ENCODE data around the gene SDHAF1. TPM values are rescaled to one million over a fixed set of nuclear protein-coding genes. Genes with fewer than 3 reads are reported as not detected.

The SDHAF1 gene
- total RNA-seq, 1 experiment from 2014 or later = 16.9 TPM

DNA sequence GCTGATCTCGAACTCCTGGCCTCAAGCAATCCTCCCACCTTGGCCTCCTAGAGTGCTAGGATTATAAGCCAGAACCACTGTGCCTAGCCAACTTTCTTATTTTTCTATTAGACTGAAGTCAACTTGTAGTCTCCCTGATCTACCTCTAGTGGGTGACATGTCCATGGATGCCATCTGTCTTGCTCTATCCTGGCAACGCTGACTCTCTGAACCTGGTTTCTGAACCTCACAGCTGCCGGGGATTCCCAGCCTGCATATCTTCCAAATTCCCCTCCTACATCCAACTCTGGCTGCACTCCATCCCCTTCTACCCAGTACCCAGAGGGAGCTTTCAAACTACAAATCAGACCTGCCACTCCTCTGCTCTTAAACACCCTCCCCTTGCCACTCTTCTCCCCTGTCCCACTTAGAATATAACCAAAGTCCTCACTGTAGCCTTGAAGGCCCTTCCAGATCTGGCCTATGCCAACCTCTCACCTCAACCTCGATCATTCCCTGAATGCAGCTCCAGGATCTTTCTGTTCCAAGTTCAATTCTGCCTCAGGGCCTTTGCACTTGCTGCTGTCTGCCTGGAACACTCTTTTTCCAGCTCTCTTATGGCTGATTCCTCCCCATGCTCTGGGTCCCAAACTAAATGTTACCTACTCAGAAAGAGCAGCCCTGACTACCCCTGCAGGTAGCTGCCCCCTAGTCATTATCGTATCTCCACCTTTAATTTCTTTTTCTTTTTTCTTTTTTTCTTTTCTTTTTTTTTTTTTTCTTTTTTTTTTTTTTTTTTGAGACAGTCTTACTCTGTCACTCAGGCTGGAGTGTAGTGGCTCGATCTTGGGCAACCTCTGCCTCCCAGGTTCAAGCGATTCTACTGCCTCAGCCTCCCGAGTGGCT lies 35.5 kb downstream of the SDHAF1 start:
- no peaks in the 10 kb centered on the region for H4K20me1 ChIP-seq (ENCODE audit: insufficient read depth)
- no peaks in the 10 kb centered on the region for H3K36me3 ChIP-seq (ENCODE audit: low read depth)
- POLR2A ChIA-PET (ENCODE audit: unreplicated experiment) = interaction anchor here (0.6 kb wide), 1 partner anchor 581 kb away, joined by 3 read pairs; no protein-coding TSS in a partner anchor
- intact Hi-C loops (cut with micrococcal nuclease; ENCODE audit: unreplicated experiment) = no loop called here
- CTCF ChIA-PET = interaction anchor here (0.7 kb wide), 1 partner anchor 164 kb away, joined by 7 read pairs; no protein-coding TSS in a partner anchor
- H3K9me3 ChIP-seq (ENCODE audit: insufficient read depth, low read depth) = no peaks in the 10 kb centered on the region
- H3K4me2 ChIP-seq = no peak overlapping the region
- no peaks in the 10 kb centered on the region for H3F3A ChIP-seq (ENCODE audit: insufficient read depth, low read depth)
- H3K4me1 ChIP-seq (replicated peaks; ENCODE audit: insufficient read depth) = no peaks in the 10 kb centered on the region
- no peak overlapping the region for H3K4me3 ChIP-seq
- H3K27ac ChIP-seq = no peak overlapping the region
- no TSS peak for BruUV-seq (replicated peaks)
- no peaks in the 10 kb centered on the region for H3K27me3 ChIP-seq (ENCODE audit: insufficient read depth, low read depth)
- TF ChIP-seq, protein P1, sequence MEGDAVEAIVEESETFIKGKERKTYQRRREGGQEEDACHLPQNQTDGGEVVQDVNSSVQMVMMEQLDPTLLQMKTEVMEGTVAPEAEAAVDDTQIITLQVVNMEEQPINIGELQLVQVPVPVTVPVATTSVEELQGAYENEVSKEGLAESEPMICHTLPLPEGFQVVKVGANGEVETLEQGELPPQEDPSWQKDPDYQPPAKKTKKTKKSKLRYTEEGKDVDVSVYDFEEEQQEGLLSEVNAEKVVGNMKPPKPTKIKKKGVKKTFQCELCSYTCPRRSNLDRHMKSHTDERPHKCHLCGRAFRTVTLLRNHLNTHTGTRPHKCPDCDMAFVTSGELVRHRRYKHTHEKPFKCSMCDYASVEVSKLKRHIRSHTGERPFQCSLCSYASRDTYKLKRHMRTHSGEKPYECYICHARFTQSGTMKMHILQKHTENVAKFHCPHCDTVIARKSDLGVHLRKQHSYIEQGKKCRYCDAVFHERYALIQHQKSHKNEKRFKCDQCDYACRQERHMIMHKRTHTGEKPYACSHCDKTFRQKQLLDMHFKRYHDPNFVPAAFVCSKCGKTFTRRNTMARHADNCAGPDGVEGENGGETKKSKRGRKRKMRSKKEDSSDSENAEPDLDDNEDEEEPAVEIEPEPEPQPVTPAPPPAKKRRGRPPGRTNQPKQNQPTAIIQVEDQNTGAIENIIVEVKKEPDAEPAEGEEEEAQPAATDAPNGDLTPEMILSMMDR (conservative IDR thresholded peaks at IDR 0.05) = no peak
- TF ChIP-seq EZH2 (IDR thresholded peaks at IDR 0.05; ENCODE audit: low read depth) = no peak
- H3K9me2 ChIP-seq (ENCODE audit: insufficient read depth) = no peaks in the 10 kb centered on the region
- no peak overlapping the region for H2AFZ ChIP-seq
- no peaks in the 10 kb centered on the region for H3K79me2 ChIP-seq (ENCODE audit: low read depth)
- no peak for DNase-seq

- H3K36me3 ChIP-seq (ENCODE audit: low read depth) = no peaks in the 10 kb centered on the region
Observed at GRCh38 chr19:36031308-36031707, 36.3 kb downstream of the SDHAF1 start.

DNA sequence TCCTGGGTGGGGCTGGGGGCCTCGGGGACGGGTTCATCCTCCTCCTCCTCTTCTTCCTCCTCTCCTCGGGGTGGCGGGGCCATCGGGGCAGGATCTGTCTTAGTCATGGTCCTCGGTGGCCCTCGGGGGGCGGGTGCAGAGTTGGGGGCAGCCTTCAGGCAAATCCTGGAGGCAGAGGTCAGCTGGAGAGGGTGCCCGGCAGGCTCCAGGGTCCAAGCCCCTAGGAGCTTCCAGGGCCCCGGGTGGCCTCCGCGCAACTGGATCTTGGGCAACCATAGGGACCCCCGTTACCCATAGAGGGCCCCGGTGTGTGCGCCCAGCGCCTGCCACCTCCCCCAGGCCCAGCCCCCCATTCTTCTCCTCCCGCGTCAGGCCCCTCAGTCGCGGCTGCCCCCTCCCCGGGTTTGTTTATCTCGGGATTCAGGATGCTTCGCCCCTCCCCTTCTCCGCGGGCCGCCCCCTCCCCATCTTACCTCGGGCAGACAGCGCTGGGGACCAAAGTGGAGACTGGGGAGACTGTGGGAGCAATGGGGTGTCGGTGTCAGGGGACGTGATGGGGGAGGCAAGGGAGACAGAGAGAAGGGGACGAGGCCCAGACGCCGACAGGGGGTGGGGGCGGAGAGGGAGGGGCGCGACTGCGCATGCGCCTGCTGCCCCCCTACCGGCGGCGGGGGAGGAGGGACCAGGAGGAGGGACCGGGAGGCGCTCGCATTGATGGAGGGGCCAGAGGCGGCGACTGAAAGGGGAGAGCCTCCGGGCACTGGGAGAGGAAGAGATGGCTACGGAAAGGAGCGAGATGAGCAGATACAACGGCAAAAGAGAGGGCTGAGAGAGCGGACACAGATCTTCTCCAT lies 37.5 kb downstream of the SDHAF1 start, which contains the start of gene CLIP3:
TSS of gene CLIP3 (minus strand) at position 623 of the 854 bp plus-strand sequence. CDS start at position 107, 516 bp downstream.
- BruUV-seq (replicated peaks) = no TSS peak
- no peak within 1 kb of the TSS for H3K27ac ChIP-seq
- H3K9me2 ChIP-seq (ENCODE audit: insufficient read depth) = no peaks in the 10 kb centered on the region
- no peak within 1 kb of the TSS for H3K4me2 ChIP-seq
- no peak for DNase-seq
- H4K20me1 ChIP-seq (ENCODE audit: insufficient read depth) = no peaks in the 10 kb centered on the region
- H3K27me3 ChIP-seq (ENCODE audit: insufficient read depth, low read depth) = no peaks in the 10 kb centered on the region
- ChIA-PET POLR2A (ENCODE audit: unreplicated experiment) (no interaction called here), CTCF (no interaction called here)
- no peaks in the 10 kb centered on the region for H3K79me2 ChIP-seq (ENCODE audit: low read depth)
- H3K4me1 ChIP-seq (replicated peaks; ENCODE audit: insufficient read depth) = no peaks in the 10 kb centered on the region
- H3K4me3 ChIP-seq = no peak within 1 kb of the TSS
- H2AFZ ChIP-seq = no peak within 1 kb of the TSS
- H3F3A ChIP-seq (ENCODE audit: insufficient read depth, low read depth) = no peaks in the 10 kb centered on the region
- H3K36me3 ChIP-seq (ENCODE audit: low read depth) = no peaks in the 10 kb centered on the region
- H3K9me3 ChIP-seq (ENCODE audit: insufficient read depth, low read depth) = no peaks in the 10 kb centered on the region
- TF ChIP-seq, protein P1 (conservative IDR thresholded peaks at IDR 0.05) = no peak
- no peak for TF ChIP-seq EZH2 (IDR thresholded peaks at IDR 0.05; ENCODE audit: low read depth)
- intact Hi-C loops (cut with micrococcal nuclease; ENCODE audit: unreplicated experiment) = no loop called here

More at GRCh38 chr19:36031308-36031707, 36.3 kb downstream of the SDHAF1 start:
- Histone ChIP-seq H3K4me3 (no peak overlapping the region), H3K27me3 (ENCODE audit: insufficient read depth, low read depth) (no peaks in the 10 kb centered on the region), H3K4me2 (no peak overlapping the region), H3K79me2 (ENCODE audit: low read depth) (no peaks in the 10 kb centered on the region), H3K9me3 (ENCODE audit: insufficient read depth, low read depth) (no peaks in the 10 kb centered on the region), H2AFZ (no peak overlapping the region), H3F3A (ENCODE audit: insufficient read depth, low read depth) (no peaks in the 10 kb centered on the region), H3K27ac (no peak overlapping the region), H3K9me2 (ENCODE audit: insufficient read depth) (no peaks in the 10 kb centered on the region), H3K4me1 (replicated peaks; ENCODE audit: insufficient read depth) (no peaks in the 10 kb centered on the region), H4K20me1 (ENCODE audit: insufficient read depth) (no peaks in the 10 kb centered on the region)
- CTCF ChIA-PET = no interaction called here
- no peak for DNase-seq
- TF ChIP-seq EZH2 (IDR thresholded peaks at IDR 0.05; ENCODE audit: low read depth) = no peak
- TF ChIP-seq, protein P1 (conservative IDR thresholded peaks at IDR 0.05) = no peak
- no TSS peak for BruUV-seq (replicated peaks)
- POLR2A ChIA-PET (ENCODE audit: unreplicated experiment) = no interaction called here
- intact Hi-C loops (cut with micrococcal nuclease; ENCODE audit: unreplicated experiment) = no loop called here
